Measurements from ENCODE around the gene UBXN7.
"Not testable (repeated sequence)": the region's sequence is repeated elsewhere in the genome, so short reads cannot be mapped to it uniquely, and the experiment has no call there.

Gene UBXN7

DNA sequence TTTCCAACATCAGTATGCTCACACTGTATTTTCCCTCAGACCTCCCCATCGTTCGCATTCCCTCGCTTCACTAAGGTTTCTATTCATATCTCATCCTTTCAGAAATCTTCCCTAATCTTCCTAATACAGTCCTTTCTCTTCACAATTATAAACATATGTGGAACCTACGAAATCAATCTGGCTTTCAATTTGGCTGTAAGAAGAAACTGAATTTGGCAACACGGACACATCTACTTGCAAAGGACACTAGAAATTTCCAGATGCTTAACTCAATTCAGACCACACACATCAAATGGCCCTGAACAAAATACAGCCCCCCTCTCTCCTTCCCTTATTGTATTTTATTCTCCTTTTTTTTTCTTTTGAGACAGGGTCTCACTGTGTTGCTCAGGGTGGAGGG is 54.9 kb downstream of the UBXN7 start:
- TF ChIP-seq CTCF (IDR thresholded peaks at IDR 0.05; ENCODE audit: insufficient read depth, low read length, poor library complexity, severe bottlenecking): no peak
- no peaks in the 10 kb centered on the region for H3K27me3 ChIP-seq (replicated peaks; ENCODE audit: control insufficient read depth, insufficient read depth, low read length)
- H3K4me3 ChIP-seq (replicated peaks; ENCODE audit: low read depth, low read length): no peak overlapping the region
- H3K36me3 ChIP-seq (ENCODE audit: control insufficient read depth, insufficient read depth, low read length): peaks cover 3% of the 10 kb centered on the region; the same call in 1 of the 2 replicates
- no peak for DNase-seq (ENCODE audit: extremely low read depth, insufficient read length)

DNA sequence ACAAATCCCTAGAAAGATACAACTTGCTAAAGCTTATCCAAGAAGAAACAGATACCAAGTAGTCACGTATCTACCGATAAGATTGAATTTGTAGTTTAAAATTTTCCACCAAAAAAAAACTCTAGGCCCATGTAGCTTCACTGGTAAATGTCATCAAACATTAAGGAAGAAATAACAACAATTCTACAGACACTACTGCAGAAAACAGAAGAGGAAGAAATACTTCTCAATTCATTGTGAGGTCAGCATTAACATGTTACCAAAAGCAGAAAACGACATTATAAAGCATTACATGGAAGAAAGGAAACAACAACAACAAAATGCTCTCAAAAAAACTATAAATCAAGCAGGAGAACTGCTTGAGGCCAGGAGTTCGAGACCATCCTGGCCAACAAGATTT is 66.5 kb downstream of the UBXN7 start:
- H3K4me3 ChIP-seq (replicated peaks; ENCODE audit: low read depth, low read length): no peak overlapping the region
- peaks cover 16% of the 10 kb centered on the region for H3K36me3 ChIP-seq (ENCODE audit: control insufficient read depth, insufficient read depth, low read length)
- no peak for DNase-seq (ENCODE audit: extremely low read depth, insufficient read length)
- no peaks in the 10 kb centered on the region for H3K27me3 ChIP-seq (replicated peaks; ENCODE audit: control insufficient read depth, insufficient read depth, low read length)
- no peak for TF ChIP-seq CTCF (IDR thresholded peaks at IDR 0.05; ENCODE audit: insufficient read depth, low read length, poor library complexity, severe bottlenecking)

DNA sequence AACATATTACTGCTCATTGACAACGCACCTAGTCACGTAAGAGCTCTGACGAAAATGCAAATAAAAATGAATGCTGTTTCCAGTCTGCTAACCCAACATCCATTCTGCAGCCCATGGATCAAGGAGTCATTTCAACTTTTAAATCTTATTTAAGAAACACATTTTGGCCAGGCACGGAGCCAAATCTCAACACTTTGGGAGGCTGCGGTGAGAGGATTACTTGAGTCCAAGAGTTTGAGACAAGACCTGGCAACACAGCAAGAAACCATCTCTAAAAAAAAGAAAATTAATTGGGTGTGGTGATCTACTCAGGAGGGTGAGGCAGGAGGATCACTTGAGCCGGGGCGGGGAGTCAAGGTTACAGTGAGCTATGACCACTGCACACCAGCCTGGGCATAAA is 71.6 kb downstream of the UBXN7 start:
- H3K27me3 ChIP-seq (replicated peaks; ENCODE audit: control insufficient read depth, insufficient read depth, low read length): no peaks in the 10 kb centered on the region
- no peak overlapping the region for H3K4me3 ChIP-seq (replicated peaks; ENCODE audit: low read depth, low read length)
- peaks cover 20% of the 10 kb centered on the region for H3K36me3 ChIP-seq (ENCODE audit: control insufficient read depth, insufficient read depth, low read length)
- no peak for TF ChIP-seq CTCF (IDR thresholded peaks at IDR 0.05; ENCODE audit: insufficient read depth, low read length, poor library complexity, severe bottlenecking)
- no peak for DNase-seq (ENCODE audit: extremely low read depth, insufficient read length)

DNA sequence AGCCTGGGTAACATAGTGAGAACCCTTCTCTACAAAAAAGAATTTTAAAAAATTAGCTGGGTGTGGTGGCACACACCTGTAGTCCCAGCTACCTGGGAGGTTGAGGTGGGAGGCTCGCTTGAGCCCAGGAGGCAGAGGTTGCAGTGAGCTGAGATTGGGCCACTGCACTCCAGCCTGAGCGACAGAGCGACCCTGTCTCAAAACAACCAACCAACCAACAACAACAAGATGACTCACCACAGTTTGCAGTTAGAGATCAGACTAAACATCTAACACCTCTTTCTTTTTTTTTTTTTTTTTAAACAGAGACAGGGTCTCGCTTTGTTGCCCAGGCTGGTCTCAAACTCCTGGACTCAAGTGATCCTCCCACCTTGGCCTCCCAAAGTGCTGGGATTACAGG is 73.7 kb downstream of the UBXN7 start:
- DNase-seq (ENCODE audit: extremely low read depth, insufficient read length); H3K27me3 ChIP-seq (replicated peaks; ENCODE audit: control insufficient read depth, insufficient read depth, low read length); H3K4me3 ChIP-seq (replicated peaks; ENCODE audit: low read depth, low read length): not testable (repeated sequence)
- peaks cover 20% of the 10 kb centered on the region for H3K36me3 ChIP-seq (ENCODE audit: control insufficient read depth, insufficient read depth, low read length)

- TF ChIP-seq CTCF (IDR thresholded peaks at IDR 0.05; ENCODE audit: insufficient read depth, low read length, poor library complexity, severe bottlenecking): no peak
- no peak overlapping the region for H3K4me3 ChIP-seq (replicated peaks; ENCODE audit: low read depth, low read length)
- H3K27me3 ChIP-seq (replicated peaks; ENCODE audit: control insufficient read depth, insufficient read depth, low read length): no peaks in the 10 kb centered on the region
- no peak for DNase-seq (ENCODE audit: extremely low read depth, insufficient read length)
- peaks cover 20% of the 10 kb centered on the region for H3K36me3 ChIP-seq (ENCODE audit: control insufficient read depth, insufficient read depth, low read length)
These were observed 74.3 kb downstream of the UBXN7 start for GRCh38 chr3:196357905-196358304.

- Histone ChIP-seq H3K36me3 (ENCODE audit: control insufficient read depth, insufficient read depth, low read length) (peaks cover 17% of the 10 kb centered on the region), H3K27me3 (replicated peaks; ENCODE audit: control insufficient read depth, insufficient read depth, low read length) (no peaks in the 10 kb centered on the region)
These were observed 75.7 kb downstream of the UBXN7 start for GRCh38 chr3:196356556-196356955.

More at GRCh38 chr3:196356556-196356955, 75.7 kb downstream of the UBXN7 start:
- no peak for TF ChIP-seq CTCF (IDR thresholded peaks at IDR 0.05; ENCODE audit: insufficient read depth, low read length, poor library complexity, severe bottlenecking)
- no peak for DNase-seq (ENCODE audit: extremely low read depth, insufficient read length)
- H3K4me3 ChIP-seq (replicated peaks; ENCODE audit: low read depth, low read length): no peak overlapping the region
